Stomach (tissue), 4 donors: ENCODE results near the gene SECISBP2.

Experiments
- POLR2A ChIP-seq, 4 donors: fragments of 450-650 bp; IDR thresholded peaks; one replicate each; pipeline ENCODE4 v1.6.1; 2016; ENCODE audit warnings: antibody characterized with exemption in 4 of 4, control low read depth in 2 of 4, mild to moderate bottlenecking in 1 of 4, moderate library complexity in 1 of 4
- TF ChIP-seq, protein P1 (sequence below), 7 experiments: fragments of 450-650 bp in 4 of 7; fragments of 200-600 bp in 3 of 7; sonication (generic) in 3 of 7; IDR thresholded peaks; one replicate each; pipeline ENCODE4 v1.5.1; 2016 to 2019; ENCODE audit warnings: antibody characterized with exemption in 7 of 7, control low read depth in 2 of 7, mild to moderate bottlenecking in 1 of 7

DNA sequence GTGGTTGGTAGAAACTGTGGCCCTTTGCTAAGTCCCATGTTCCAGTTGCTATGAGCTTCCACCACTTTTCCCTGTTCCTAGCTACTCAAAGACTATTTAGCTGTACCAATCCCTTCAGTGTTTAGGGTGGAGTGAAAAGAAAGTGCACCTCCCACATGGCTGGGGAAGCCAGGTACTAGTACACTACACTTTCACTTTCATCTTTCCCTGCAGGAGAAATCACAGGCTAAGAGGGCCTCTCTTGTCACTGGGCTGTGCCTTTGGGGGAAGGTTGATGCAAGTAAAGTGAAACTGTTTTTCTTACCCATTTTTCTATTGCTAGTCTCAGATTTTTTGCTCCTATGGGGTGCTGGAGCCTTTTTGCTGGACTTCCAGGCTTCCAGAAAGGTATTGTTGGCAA lies 40.8 kb upstream of the SECISBP2 start:
- no peak for TF ChIP-seq POLR2A (IDR thresholded peaks at IDR 0.05)
- TF ChIP-seq, protein P1, sequence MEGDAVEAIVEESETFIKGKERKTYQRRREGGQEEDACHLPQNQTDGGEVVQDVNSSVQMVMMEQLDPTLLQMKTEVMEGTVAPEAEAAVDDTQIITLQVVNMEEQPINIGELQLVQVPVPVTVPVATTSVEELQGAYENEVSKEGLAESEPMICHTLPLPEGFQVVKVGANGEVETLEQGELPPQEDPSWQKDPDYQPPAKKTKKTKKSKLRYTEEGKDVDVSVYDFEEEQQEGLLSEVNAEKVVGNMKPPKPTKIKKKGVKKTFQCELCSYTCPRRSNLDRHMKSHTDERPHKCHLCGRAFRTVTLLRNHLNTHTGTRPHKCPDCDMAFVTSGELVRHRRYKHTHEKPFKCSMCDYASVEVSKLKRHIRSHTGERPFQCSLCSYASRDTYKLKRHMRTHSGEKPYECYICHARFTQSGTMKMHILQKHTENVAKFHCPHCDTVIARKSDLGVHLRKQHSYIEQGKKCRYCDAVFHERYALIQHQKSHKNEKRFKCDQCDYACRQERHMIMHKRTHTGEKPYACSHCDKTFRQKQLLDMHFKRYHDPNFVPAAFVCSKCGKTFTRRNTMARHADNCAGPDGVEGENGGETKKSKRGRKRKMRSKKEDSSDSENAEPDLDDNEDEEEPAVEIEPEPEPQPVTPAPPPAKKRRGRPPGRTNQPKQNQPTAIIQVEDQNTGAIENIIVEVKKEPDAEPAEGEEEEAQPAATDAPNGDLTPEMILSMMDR (IDR thresholded peaks at IDR 0.05): no peak
